Activated CD4-positive, CD25-positive, alpha-beta regulatory T cell treated with anti-CD3 and anti-CD28 coated beads, Interleukin-2, amount 50 U/mL, for 24 hours (primary cell): ENCODE results near the gene FEZ2.
"Not testable (repeated sequence)": the region's sequence is repeated elsewhere in the genome, so short reads cannot be mapped to it uniquely, and the experiment has no call there.

Experiments used
- ATAC-seq, 2 donors: fragments of 150-1000 bp; cut with Tn5 transposase; one replicate each; pipeline ENCODE4 v1.10.0; 2021; ENCODE audit warnings: mild to moderate bottlenecking in 1 of 2, moderate library complexity in 1 of 2

FEZ2 gene

GRCh38 chr2:36597532-36598377 is at the start of gene FEZ2:
Gene FEZ2 (minus strand): TSS chr2:36598168. CDS start chr2:36598142, 26 bp downstream.
- peak; percentile 92 for ATAC-seq

GRCh38 chr2:36634981-36635597 is 37.1 kb upstream of the FEZ2 start:
- no peak for ATAC-seq

GRCh38 chr2:36633470-36634092 is 35.6 kb upstream of the FEZ2 start:
- peak in 1 of 2 donors; percentile 41 for ATAC-seq

GRCh38 chr2:36626756-36627155 is 28.8 kb upstream of the FEZ2 start:
- no peak for ATAC-seq

- ATAC-seq = no peak
Observed at GRCh38 chr2:36626071-36626470, 28.1 kb upstream of the FEZ2 start.

- ATAC-seq = no peak
Observed at GRCh38 chr2:36625304-36625703, 27.3 kb upstream of the FEZ2 start.

GRCh38 chr2:36620321-36620720 is 22.4 kb upstream of the FEZ2 start:
- no peak for ATAC-seq

- ATAC-seq = peak; percentile 56 to 60
Observed at GRCh38 chr2:36618381-36618780, 20.4 kb upstream of the FEZ2 start.

- no peak for ATAC-seq
Observed at GRCh38 chr2:36616947-36617346, 19.0 kb upstream of the FEZ2 start.

- ATAC-seq = no peak
Observed at GRCh38 chr2:36615222-36615621, 17.3 kb upstream of the FEZ2 start.

- no peak for ATAC-seq
Observed at GRCh38 chr2:36613801-36614200, 15.8 kb upstream of the FEZ2 start.

GRCh38 chr2:36611316-36611990 is 13.5 kb upstream of the FEZ2 start:
- no peak for ATAC-seq

- ATAC-seq = no peak
Observed at GRCh38 chr2:36609507-36609906, 11.5 kb upstream of the FEZ2 start.

- ATAC-seq = no peak
Observed at GRCh38 chr2:36607947-36608346, 10.0 kb upstream of the FEZ2 start.

GRCh38 chr2:36606925-36607324 is 9.0 kb upstream of the FEZ2 start:
- no peak for ATAC-seq

- no peak for ATAC-seq
Observed at GRCh38 chr2:36605273-36605672, 7.3 kb upstream of the FEZ2 start.

- not testable (repeated sequence) for ATAC-seq
Observed at GRCh38 chr2:36603629-36604028, 5.7 kb upstream of the FEZ2 start.

- no peak for ATAC-seq
Observed at GRCh38 chr2:36597003-36597531, 901 bp downstream of the FEZ2 start.

GRCh38 chr2:36596397-36596796 is 1.6 kb downstream of the FEZ2 start:
- no peak for ATAC-seq

- no peak for ATAC-seq
Observed at GRCh38 chr2:36594849-36595248, 3.1 kb downstream of the FEZ2 start.

GRCh38 chr2:36589230-36589630 is 8.7 kb downstream of the FEZ2 start:
- no peak for ATAC-seq

- peak; percentile 46 to 49 for ATAC-seq
Observed at GRCh38 chr2:36587556-36587955, 10.4 kb downstream of the FEZ2 start.

GRCh38 chr2:36587101-36587500 is 10.9 kb downstream of the FEZ2 start:
- no peak for ATAC-seq
